Panc1 (cell line): Measurements from ENCODE around the gene RASD2. TPM values are rescaled to one million over a fixed set of nuclear protein-coding genes. Genes with fewer than 3 reads are reported as not detected.

Source experiments
- ATAC-seq: fragments of 200-7000 bp; cut with Tn5 transposase; 2 replicates; pipeline ENCODE4 v1.9.1; 2020; ENCODE audit warnings: mild to moderate bottlenecking, moderate library complexity
- BruUV-seq: library from RNA; stranded (reverse); fragments of 400-500 nt; replicated peaks from 2 replicates; lab custom pipeline; 2021; lab: Mats Ljungman, UMichigan
- CTCF ChIA-PET: fragments of 300-600 bp; sonication (Branson Sonifier 250); formaldehyde crosslinking; loops from one replicate; lab custom pipeline; 2022; ENCODE audit warnings: antibody characterized with exemption; lab: Charles Lee
- POLR2A ChIA-PET: fragments of 300-600 bp; sonication (Branson Sonifier 250); formaldehyde crosslinking; loops from one replicate; lab custom pipeline; 2022; ENCODE audit warnings: antibody characterized with exemption; lab: Charles Lee
- DNase-seq: peaks from one replicate; pipeline ENCODE4 v3.0.0-alpha.2; 2010; ENCODE audit warnings: low read depth, low spot score
- H3K27ac ChIP-seq: 2 replicates; pipeline ENCODE4 v1.5.1; 2011; ENCODE audit warnings: mild to moderate bottlenecking, low read length, inconsistent platforms
- H3K27me3 ChIP-seq: fragments of 200-500 bp; sonication (Bioruptor generic); 2 replicates; pipeline ENCODE4 v1.6.0; 2014; ENCODE audit warnings: low read length, inconsistent platforms; ENCODE audit not compliant: control insufficient read depth, insufficient read depth
- H3K36me3 ChIP-seq: fragments of 200-500 bp; sonication (Bioruptor generic); 2 replicates; pipeline ENCODE4 v1.5.1; 2014; ENCODE audit warnings: inconsistent platforms, mild to moderate bottlenecking, low read length, moderate library complexity; ENCODE audit not compliant: control insufficient read depth, insufficient read depth
- H3K4me1 ChIP-seq: 2 replicates; pipeline ENCODE4 v1.5.1; 2011; ENCODE audit warnings: inconsistent platforms, mild to moderate bottlenecking, low read length, moderate library complexity; ENCODE audit not compliant: control insufficient read depth, insufficient read depth
- H3K4me3 ChIP-seq, 2 experiments: 2 replicates each; pipeline ENCODE4 v1.5.1; 2011 to 2012; ENCODE audit warnings: low read depth in 2 of 2, low read length in 2 of 2, mild to moderate bottlenecking in 2 of 2, inconsistent platforms in 1 of 2, moderate library complexity in 1 of 2
- H3K9me3 ChIP-seq: fragments of 200-500 bp; sonication (Bioruptor generic); 2 replicates; pipeline ENCODE4 v1.5.1; 2014; ENCODE audit warnings: low read depth, mild to moderate bottlenecking, inconsistent platforms, low read length, moderate library complexity; ENCODE audit not compliant: control insufficient read depth, insufficient read depth
- CTCF ChIP-seq: fragments of 450-650 bp; IDR thresholded peaks from 2 replicates; pipeline ENCODE4 v1.5.1; 2017; ENCODE audit warnings: mild to moderate bottlenecking
- POLR2AphosphoS5 ChIP-seq: IDR thresholded peaks from 2 replicates; pipeline ENCODE4 v1.6.1; 2012; ENCODE audit warnings: mild to moderate bottlenecking, low read depth, low read length, moderate library complexity
- REST ChIP-seq, 2 experiments: IDR thresholded peaks; 2 replicates each; pipeline ENCODE4 v1.6.1; 2011 to 2012; ENCODE audit warnings: low read depth in 2 of 2, control low read depth in 1 of 2, low read length in 1 of 2, mild to moderate bottlenecking in 1 of 2, moderate library complexity in 1 of 2; ENCODE audit not compliant: insufficient read depth in 1 of 2
- SIN3A ChIP-seq: IDR thresholded peaks from 2 replicates; pipeline ENCODE4 v1.6.1; 2012; ENCODE audit warnings: low read depth, mild to moderate bottlenecking, low read length, moderate library complexity, borderline replicate concordance; ENCODE audit not compliant: insufficient read depth
- TCF7L2 ChIP-seq: IDR thresholded peaks from 2 replicates; pipeline ENCODE4 v1.6.1; 2011; ENCODE audit warnings: mild to moderate bottlenecking, low read depth, low read length, inconsistent platforms
- in situ Hi-C: cut with HindIII; loops from 2 replicates; pipeline ENCODE4 v1.10.0; 2016; ENCODE audit warnings: low sequenced_read_pairs, low pct_unique_long_range_greater_than_20kb
- intact Hi-C: fragments of 100-400 bp; cut with micrococcal nuclease; formaldehyde crosslinking; loops from one replicate; pipeline ENCODE4 v1.10.0; 2022; ENCODE audit not compliant: unreplicated experiment
- total RNA-seq: library from RNA; stranded (reverse); gene quantifications from one replicate; pipeline ENCODE4 v1.2.1, GENCODE V29; 2021; ENCODE audit not compliant: unreplicated experiment

The RASD2 gene
- total RNA-seq, 1 experiment from 2014 or later = 26.7 TPM

GRCh38 chr22:35594686-35595085 lies 54.1 kb downstream of the RASD2 start:
- Histone ChIP-seq H3K27me3 (no peaks in the 10 kb centered on the region), H3K27ac (peak overlapping the region; percentile 99), H3K4me1 (peaks cover 51% of the 10 kb centered on the region), H3K4me3 (no peak overlapping the region), H3K36me3 (no peaks in the 10 kb centered on the region), H3K9me3 (no peaks in the 10 kb centered on the region)
- intact Hi-C loops = no loop called here
- no TSS peak for BruUV-seq
- DNase-seq (no peak), ATAC-seq (no peak)
- no peak for TF ChIP-seq POLR2AphosphoS5
- no peak for TF ChIP-seq CTCF
- no peak for TF ChIP-seq TCF7L2
- no peak for TF ChIP-seq REST (IDR thresholded peaks at IDR 0.05; ENCODE audit: insufficient read depth in 1 of 2, low read depth in 2 of 2, low read length in 1 of 2)
- TF ChIP-seq SIN3A = no peak
- CTCF ChIA-PET = no interaction called here
- POLR2A ChIA-PET = no interaction called here
- in situ Hi-C loops = no loop called here

- POLR2A ChIA-PET = no interaction called here
- H3K9me3 ChIP-seq = no peaks in the 10 kb centered on the region
- no peaks in the 10 kb centered on the region for H3K36me3 ChIP-seq
- peak overlapping the region; percentile 99; the same call in 1 of the 2 replicates for H3K27ac ChIP-seq
- TF ChIP-seq TCF7L2 (no peak), REST (IDR thresholded peaks at IDR 0.05; ENCODE audit: insufficient read depth in 1 of 2, low read depth in 2 of 2, low read length in 1 of 2) (no peak), SIN3A (no peak), POLR2AphosphoS5 (no peak), CTCF (no peak)
- ATAC-seq = no peak
- H3K4me1 ChIP-seq = peaks cover 35% of the 10 kb centered on the region
- CTCF ChIA-PET = no interaction called here
- in situ Hi-C loops = no loop called here
- DNase-seq = no peak
- H3K27me3 ChIP-seq = no peaks in the 10 kb centered on the region
- no TSS peak for BruUV-seq
- no peak overlapping the region for H3K4me3 ChIP-seq
- intact Hi-C loops = no loop called here
These were observed 56.2 kb downstream of the RASD2 start for GRCh38 chr22:35596821-35597220.
